HEK293 (cell line): ENCODE measurements around the gene TMEM273.
A peak's percentile ranks its signal among the peaks of the same experiment; 100 is the strongest.

Experiments
- CTCF ChIA-PET: fragments of 350-600 bp; formaldehyde crosslinking; extraction: SDS; loops from one replicate; lab custom pipeline; 2021; ENCODE audit warnings: antibody characterized with exemption; lab: Yijun Ruan, JAX
- POLR2A ChIA-PET: fragments of 300-600 bp; formaldehyde crosslinking; extraction: SDS; loops from one replicate; lab custom pipeline; 2020; ENCODE audit warnings: antibody characterized with exemption, inconsistent platforms; lab: Yijun Ruan, JAX
- H3K27ac ChIP-seq: fragments of 200-500 bp; sonication (Bioruptor generic); 2 replicates; pipeline ENCODE4 v1.5.1; 2014; ENCODE audit warnings: low read depth, low read length, control low read depth, inconsistent platforms; ENCODE audit errors: extremely low read depth
- H3K36me3 ChIP-seq, 2 experiments: fragments of 200-500 bp in 1 of 2; sonication (Bioruptor generic) in 1 of 2; 1 replicate in 1 of 2; 2 replicates in 1 of 2; pipeline ENCODE4 v1.5.1; 2014 to 2017; ENCODE audit warnings: inconsistent platforms in 2 of 2, low read length in 2 of 2; ENCODE audit not compliant: control insufficient read depth in 2 of 2, insufficient read depth in 1 of 2
- H3K4me1 ChIP-seq: fragments of 200-500 bp; sonication (Bioruptor generic); 2 replicates; pipeline ENCODE4 v1.5.1; 2014; ENCODE audit warnings: mild to moderate bottlenecking, low read length, inconsistent platforms; ENCODE audit not compliant: control insufficient read depth, insufficient read depth
- H3K4me3 ChIP-seq: 2 replicates; pipeline ENCODE4 v1.5.1; 2011; ENCODE audit warnings: low read depth, mild to moderate bottlenecking, control low read depth, low read length, moderate library complexity
- H3K9me3 ChIP-seq: fragments of 200-500 bp; sonication (Bioruptor generic); 2 replicates; pipeline ENCODE4 v1.5.1; 2014; ENCODE audit warnings: low read depth, low read length, inconsistent platforms; ENCODE audit not compliant: control insufficient read depth, insufficient read depth
- GLI2 ChIP-seq: fragments of 450-650 bp; formaldehyde crosslinking; IDR thresholded peaks from 2 replicates; pipeline ENCODE4; 2017; ENCODE audit warnings: missing biosample characterization, missing genetic modification characterization, low read depth, borderline replicate concordance
- GLIS1 ChIP-seq: fragments of 450-650 bp; formaldehyde crosslinking; IDR thresholded peaks from 2 replicates; pipeline ENCODE4 v1.5.1; 2016; ENCODE audit warnings: missing biosample characterization, missing genetic modification characterization
- IKZF3 ChIP-seq: fragments of 450-650 bp; IDR thresholded peaks from 2 replicates; pipeline ENCODE4 v1.5.0; 2018; ENCODE audit warnings: missing biosample characterization, mild to moderate bottlenecking, missing genetic modification characterization, moderate library complexity
- KLF1 ChIP-seq: fragments of 450-650 bp; formaldehyde crosslinking; IDR thresholded peaks from 2 replicates; pipeline ENCODE4 v1.5.1; 2016; ENCODE audit warnings: missing biosample characterization, missing genetic modification characterization
- MZF1 ChIP-seq: fragments of 450-650 bp; formaldehyde crosslinking; IDR thresholded peaks from 2 replicates; pipeline ENCODE4 v1.5.1; 2017; ENCODE audit warnings: missing biosample characterization, missing genetic modification characterization, borderline replicate concordance
- PBX3 ChIP-seq: sonication (generic); formaldehyde crosslinking; IDR thresholded peaks from 2 replicates; pipeline ENCODE4 v1.8.1; 2022; ENCODE audit warnings: mild to moderate bottlenecking, moderate library complexity, missing genetic modification reagents
- SP3 ChIP-seq: fragments of 450-650 bp; formaldehyde crosslinking; IDR thresholded peaks from 2 replicates; pipeline ENCODE4 v1.5.1; 2016; ENCODE audit warnings: missing biosample characterization, missing genetic modification characterization
- SP7 ChIP-seq: fragments of 450-650 bp; formaldehyde crosslinking; IDR thresholded peaks from 2 replicates; pipeline ENCODE4 v1.5.1; 2016; ENCODE audit warnings: missing biosample characterization, missing genetic modification characterization
- WT1 ChIP-seq: fragments of 450-650 bp; formaldehyde crosslinking; IDR thresholded peaks from 2 replicates; pipeline ENCODE4 v1.5.1; 2016; ENCODE audit warnings: missing biosample characterization, missing genetic modification characterization
- ZBTB17 ChIP-seq: fragments of 450-650 bp; formaldehyde crosslinking; IDR thresholded peaks from 2 replicates; pipeline ENCODE4 v1.5.1; 2016; ENCODE audit warnings: missing biosample characterization, missing genetic modification characterization
- ZFP41 ChIP-seq: fragments of 450-650 bp; formaldehyde crosslinking; IDR thresholded peaks from 2 replicates; pipeline ENCODE4 v1.5.1; 2016; ENCODE audit warnings: missing biosample characterization, missing genetic modification characterization, borderline replicate concordance
- ZNF132 ChIP-seq: fragments of 450-650 bp; formaldehyde crosslinking; IDR thresholded peaks from 2 replicates; pipeline ENCODE4 v1.5.1; 2017; ENCODE audit warnings: missing biosample characterization, missing genetic modification characterization, borderline replicate concordance
- ZNF133 ChIP-seq: fragments of 450-650 bp; formaldehyde crosslinking; IDR thresholded peaks from 2 replicates; pipeline ENCODE4 v1.5.1; 2016; ENCODE audit warnings: missing biosample characterization, missing genetic modification characterization
- ZNF24 ChIP-seq: fragments of 450-650 bp; formaldehyde crosslinking; IDR thresholded peaks from 2 replicates; pipeline ENCODE4 v1.5.1; 2016; ENCODE audit warnings: missing biosample characterization, missing genetic modification characterization
- ZNF510 ChIP-seq: fragments of 450-650 bp; formaldehyde crosslinking; IDR thresholded peaks from 2 replicates; pipeline ENCODE4 v1.5.1; 2018; ENCODE audit warnings: mild to moderate bottlenecking, missing genetic modification characterization, missing biosample characterization; ENCODE audit not compliant: insufficient replicate concordance
- ZNF548 ChIP-seq: fragments of 450-650 bp; formaldehyde crosslinking; IDR thresholded peaks from 2 replicates; pipeline ENCODE4 v1.5.1; 2016; ENCODE audit warnings: missing biosample characterization, missing genetic modification characterization
- ZNF561 ChIP-seq: fragments of 450-650 bp; IDR thresholded peaks from 2 replicates; pipeline ENCODE4 v1.5.1; 2018; ENCODE audit warnings: missing biosample characterization, missing genetic modification characterization, borderline replicate concordance
- ZNF664 ChIP-seq: fragments of 450-650 bp; formaldehyde crosslinking; IDR thresholded peaks from 2 replicates; pipeline ENCODE4 v1.5.1; 2016; ENCODE audit warnings: missing biosample characterization, missing genetic modification characterization
- ZNF747 ChIP-seq: fragments of 450-650 bp; formaldehyde crosslinking; IDR thresholded peaks from 2 replicates; pipeline ENCODE4 v1.5.1; 2016; ENCODE audit warnings: missing biosample characterization, missing genetic modification characterization
- TF ChIP-seq, protein P1 (sequence below): fragments of 450-650 bp; formaldehyde crosslinking; IDR thresholded peaks from 2 replicates; pipeline ENCODE4 v1.5.1; 2017; ENCODE audit warnings: missing biosample characterization, missing genetic modification characterization
- TF ChIP-seq, protein P2 (sequence below): fragments of 450-650 bp; formaldehyde crosslinking; IDR thresholded peaks from 2 replicates; pipeline ENCODE4 v1.5.1; 2016; ENCODE audit warnings: missing biosample characterization, missing genetic modification characterization

TMEM273 gene

DNA sequence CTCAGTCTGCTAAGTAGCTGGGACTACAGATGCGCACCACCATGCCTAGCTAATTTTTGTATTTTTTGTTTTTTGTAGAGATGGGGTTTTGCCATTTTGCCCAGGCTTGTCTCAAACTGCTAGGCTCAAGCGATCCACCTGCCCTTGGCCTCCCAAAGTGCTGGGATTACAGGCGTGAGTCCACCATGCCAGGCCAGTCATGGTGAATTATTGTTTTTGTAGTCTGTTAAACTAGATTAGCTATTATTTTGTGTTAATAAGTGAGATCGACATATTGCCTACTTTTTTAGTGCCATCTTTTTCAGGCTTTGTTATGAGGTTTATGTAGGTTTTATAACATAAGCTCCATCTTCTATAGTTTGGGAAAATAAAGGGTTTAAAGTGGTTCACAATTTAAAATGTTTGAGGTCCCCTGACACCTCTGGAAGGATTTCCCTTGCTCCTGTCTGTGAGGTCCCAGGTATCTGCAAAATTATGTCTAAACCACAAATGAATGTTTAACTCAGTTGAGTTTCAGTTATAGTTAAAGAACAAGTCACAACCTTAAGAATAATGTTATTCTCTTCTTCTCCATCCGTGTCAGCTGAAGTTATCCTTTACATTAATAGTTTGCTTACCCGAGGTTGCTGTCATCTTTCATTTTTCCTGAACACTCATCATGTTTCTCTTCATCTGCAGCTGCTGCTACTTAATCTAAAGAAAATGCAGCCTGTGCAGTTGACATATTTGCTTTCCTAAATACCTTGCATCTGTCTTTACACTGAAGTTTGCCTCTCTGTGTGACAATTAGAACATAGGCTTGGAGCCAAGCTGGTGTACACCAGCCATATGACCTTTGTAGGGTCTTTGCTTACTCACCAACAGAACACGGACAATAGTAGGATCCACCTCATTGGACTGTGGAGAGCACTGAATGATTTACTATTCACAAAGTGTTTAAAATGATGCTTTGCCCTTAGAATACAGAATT is 63.9 kb downstream of the TMEM273 start:
- Histone ChIP-seq H3K4me1 (no peaks in the 10 kb centered on the region), H3K4me3 (no peak overlapping the region), H3K36me3 (no peaks in the 10 kb centered on the region), H3K9me3 (no peaks in the 10 kb centered on the region), H3K27ac (no peak overlapping the region)
- ChIA-PET POLR2A (no interaction called here), CTCF (interaction anchor here (0.5 kb wide), 1 partner anchor 468 kb away, joined by 6 read pairs; no protein-coding TSS in a partner anchor)
- TF ChIP-seq ZBTB17 (tag by site-specific recombination) (no peak), WT1 (tag by site-specific recombination) (no peak), PBX3 (CRISPR knock-in tag) (no peak), ZNF133 (tag by site-specific recombination) (no peak)

GRCh38 chr10:49120911-49121310 is 67.3 kb downstream of the TMEM273 start:
- TF ChIP-seq KLF1 (no peak), SP7 (tag by site-specific recombination) (no peak), ZNF24 (tag by site-specific recombination) (no peak)
- Histone ChIP-seq H3K27ac (no peak overlapping the region), H3K4me1 (no peaks in the 10 kb centered on the region), H3K4me3 (no peak overlapping the region), H3K36me3 (no peaks in the 10 kb centered on the region), H3K9me3 (no peaks in the 10 kb centered on the region)
- CTCF ChIA-PET: no interaction called here
- POLR2A ChIA-PET: no interaction called here

DNA sequence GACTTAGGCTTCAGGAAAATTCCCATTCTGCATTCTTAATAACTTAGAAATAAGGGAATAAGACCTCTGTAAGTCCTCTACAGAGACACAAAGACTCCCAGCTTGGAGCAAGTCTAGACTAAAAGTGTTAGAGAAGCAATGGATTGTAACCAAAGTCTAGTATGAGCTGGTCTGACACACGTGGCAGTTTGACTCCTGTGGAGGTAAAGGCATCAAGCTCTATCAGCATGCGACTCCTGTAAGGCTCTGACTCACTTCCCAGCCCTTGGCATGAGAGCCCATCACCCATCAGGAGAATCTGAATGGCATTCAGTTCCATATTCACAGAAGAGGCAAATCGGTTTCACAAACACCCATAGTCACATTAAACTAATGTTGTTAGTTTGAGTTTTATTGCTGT is 68.4 kb downstream of the TMEM273 start:
- Histone ChIP-seq H3K4me3 (no peak overlapping the region), H3K36me3 (no peaks in the 10 kb centered on the region), H3K4me1 (no peaks in the 10 kb centered on the region; the same call in 1 of the 2 replicates), H3K27ac (no peak overlapping the region), H3K9me3 (no peaks in the 10 kb centered on the region)
- POLR2A ChIA-PET: no interaction called here
- CTCF ChIA-PET: interaction anchor here (0.6 kb wide), 1 partner anchor 187 kb away, joined by 4 read pairs; no protein-coding TSS in a partner anchor
- TF ChIP-seq GLIS1: 0 out of 2 replicates have a peak, but pooled peaks have one; percentile 28
- no peak for TF ChIP-seq IKZF3 (tag by site-specific recombination)

- no peaks in the 10 kb centered on the region for H3K36me3 ChIP-seq
- no peaks in the 10 kb centered on the region; the same call in 1 of the 2 replicates for H3K4me1 ChIP-seq
- ChIA-PET POLR2A (no interaction called here), CTCF (interaction anchor here (0.6 kb wide), 1 partner anchor 809 kb away, joined by 3 read pairs; no protein-coding TSS in a partner anchor)
- no peak overlapping the region for H3K4me3 ChIP-seq
- no peak overlapping the region for H3K27ac ChIP-seq
- no peaks in the 10 kb centered on the region for H3K9me3 ChIP-seq
- TF ChIP-seq ZNF664 (tag by site-specific recombination): no peak
- no peak for TF ChIP-seq ZNF132
- TF ChIP-seq ZNF561 (tag by site-specific recombination): no peak
- TF ChIP-seq GLI2 (tag by site-specific recombination): no peak
- no peak for TF ChIP-seq ZFP41
- TF ChIP-seq ZNF548 (tag by site-specific recombination): no peak
- no peak for TF ChIP-seq MZF1
- TF ChIP-seq, protein P1, sequence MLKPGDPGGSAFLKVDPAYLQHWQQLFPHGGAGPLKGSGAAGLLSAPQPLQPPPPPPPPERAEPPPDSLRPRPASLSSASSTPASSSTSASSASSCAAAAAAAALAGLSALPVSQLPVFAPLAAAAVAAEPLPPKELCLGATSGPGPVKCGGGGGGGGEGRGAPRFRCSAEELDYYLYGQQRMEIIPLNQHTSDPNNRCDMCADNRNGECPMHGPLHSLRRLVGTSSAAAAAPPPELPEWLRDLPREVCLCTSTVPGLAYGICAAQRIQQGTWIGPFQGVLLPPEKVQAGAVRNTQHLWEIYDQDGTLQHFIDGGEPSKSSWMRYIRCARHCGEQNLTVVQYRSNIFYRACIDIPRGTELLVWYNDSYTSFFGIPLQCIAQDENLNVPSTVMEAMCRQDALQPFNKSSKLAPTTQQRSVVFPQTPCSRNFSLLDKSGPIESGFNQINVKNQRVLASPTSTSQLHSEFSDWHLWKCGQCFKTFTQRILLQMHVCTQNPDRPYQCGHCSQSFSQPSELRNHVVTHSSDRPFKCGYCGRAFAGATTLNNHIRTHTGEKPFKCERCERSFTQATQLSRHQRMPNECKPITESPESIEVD (tag by site-specific recombination): no peak
- no peak for TF ChIP-seq SP3 (tag by site-specific recombination)
- TF ChIP-seq, protein P2, sequence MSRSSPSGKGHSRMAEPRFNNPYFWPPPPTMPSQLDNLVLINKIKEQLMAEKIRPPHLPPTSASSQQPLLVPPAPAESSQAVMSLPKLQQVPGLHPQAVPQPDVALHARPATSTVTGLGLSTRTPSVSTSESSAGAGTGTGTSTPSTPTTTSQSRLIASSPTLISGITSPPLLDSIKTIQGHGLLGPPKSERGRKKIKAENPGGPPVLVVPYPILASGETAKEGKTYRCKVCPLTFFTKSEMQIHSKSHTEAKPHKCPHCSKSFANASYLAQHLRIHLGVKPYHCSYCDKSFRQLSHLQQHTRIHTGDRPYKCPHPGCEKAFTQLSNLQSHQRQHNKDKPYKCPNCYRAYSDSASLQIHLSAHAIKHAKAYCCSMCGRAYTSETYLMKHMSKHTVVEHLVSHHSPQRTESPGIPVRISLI (tag by site-specific recombination): no peak
- no peak for TF ChIP-seq KLF1
- no peak for TF ChIP-seq ZNF510
- no peak for TF ChIP-seq ZNF747 (tag by site-specific recombination)
Measured at GRCh38 chr10:49118430-49119074, 69.6 kb downstream of the TMEM273 start.
